ENCODE data around the gene TSFM. TPM values are rescaled to one million over a fixed set of nuclear protein-coding genes. Genes with fewer than 3 reads are reported as not detected.

Gene TSFM
- total RNA-seq, 1 donor from 2014 or later = 18.1 TPM

GRCh38 chr12:57765698-57766463, 16.7 kb upstream of the TSFM start:
- H4K20me1 ChIP-seq (ENCODE audit: low read depth) = peaks cover 46% of the 10 kb centered on the region
- H3K36me3 Mint-ChIP-seq = peaks cover 18% of the 10 kb centered on the region
- peaks cover 62% of the 10 kb centered on the region for H3K27me3 ChIP-seq
- H3K4me1 ChIP-seq = peaks cover 24% of the 10 kb centered on the region
- no peaks in the 10 kb centered on the region for H3K9me3 ChIP-seq (ENCODE audit: low read depth)
- TF ChIP-seq EZH2phosphoT487 (IDR thresholded peaks at IDR 0.05) = peak; percentile 85
- TF ChIP-seq CTCF (IDR thresholded peaks at IDR 0.05) = no peak
- peak; percentile 95 for TF ChIP-seq EZH2 (IDR thresholded peaks at IDR 0.05)
- H3K27ac ChIP-seq = no peak overlapping the region
- peaks cover 2% of the 10 kb centered on the region for H3K79me2 ChIP-seq (ENCODE audit: low read depth)
- H3F3A ChIP-seq (ENCODE audit: low read depth) = peaks cover 31% of the 10 kb centered on the region
- peak overlapping the region; percentile 79 for H3K4me2 ChIP-seq
- H3K4me1 Mint-ChIP-seq = peaks cover 19% of the 10 kb centered on the region
- no peak overlapping the region for H3K27ac Mint-ChIP-seq
- H3K36me3 ChIP-seq = no peaks in the 10 kb centered on the region
- DNase-seq (ENCODE audit: low spot score) = no peak
- H2AFZ ChIP-seq (replicated peaks) = no peak overlapping the region
- H3K9me3 Mint-ChIP-seq = peaks cover 2% of the 10 kb centered on the region
- peaks cover 52% of the 10 kb centered on the region for H3K27me3 Mint-ChIP-seq (ENCODE audit: insufficient read depth, low read depth)
- no peak overlapping the region for H3K9ac ChIP-seq
- H3K4me3 ChIP-seq = peak overlapping the region; percentile 44
- H3K4me3 Mint-ChIP-seq = peak overlapping the region; percentile 76

- Histone ChIP-seq H3K27ac (no peak within 1 kb of the TSS), H3K4me1 (peaks cover 24% of the 10 kb centered on the region), H3K4me3 (peak within 1 kb of the TSS; percentile 44), H2AFZ (replicated peaks) (no peak within 1 kb of the TSS), H3K9ac (no peak within 1 kb of the TSS), H3K79me2 (ENCODE audit: low read depth) (peaks cover 8% of the 10 kb centered on the region), H3F3A (ENCODE audit: low read depth) (peaks cover 31% of the 10 kb centered on the region), H3K36me3 (no peaks in the 10 kb centered on the region), H3K27me3 (peaks cover 62% of the 10 kb centered on the region), H3K4me2 (peak within 1 kb of the TSS; percentile 79), H4K20me1 (ENCODE audit: low read depth) (peaks cover 38% of the 10 kb centered on the region), H3K9me3 (ENCODE audit: low read depth) (no peaks in the 10 kb centered on the region)
- no peak for TF ChIP-seq CTCF (IDR thresholded peaks at IDR 0.05)
- TF ChIP-seq EZH2phosphoT487 (IDR thresholded peaks at IDR 0.05) = no peak
- TF ChIP-seq EZH2 (IDR thresholded peaks at IDR 0.05) = no peak
- Mint-ChIP-seq H3K27me3 (ENCODE audit: insufficient read depth, low read depth) (peaks cover 52% of the 10 kb centered on the region), H3K36me3 (peaks cover 18% of the 10 kb centered on the region), H3K4me3 (peak within 1 kb of the TSS; percentile 76), H3K27ac (no peak within 1 kb of the TSS), H3K9me3 (peaks cover 4% of the 10 kb centered on the region), H3K4me1 (peaks cover 26% of the 10 kb centered on the region)
- DNase-seq (ENCODE audit: low spot score) = peak; percentile 79
Measured at GRCh38 chr12:57766464-57767304, 15.9 kb upstream of the TSFM start, which contains the start of gene CYP27B1. TSS of gene CYP27B1 (minus strand) at chr12:57767078. CDS start at chr12:57767041, 37 bp downstream.

GRCh38 chr12:57767305-57767698, 15.3 kb upstream of the TSFM start:
- Mint-ChIP-seq H3K4me1 (peaks cover 28% of the 10 kb centered on the region), H3K27ac (no peak overlapping the region), H3K36me3 (peaks cover 18% of the 10 kb centered on the region), H3K4me3 (no peak overlapping the region), H3K27me3 (ENCODE audit: insufficient read depth, low read depth) (peaks cover 47% of the 10 kb centered on the region), H3K9me3 (peaks cover 4% of the 10 kb centered on the region)
- H3K4me3 ChIP-seq = peak overlapping the region; percentile 13
- TF ChIP-seq EZH2phosphoT487 (IDR thresholded peaks at IDR 0.05) (no peak), EZH2 (IDR thresholded peaks at IDR 0.05) (no peak), CTCF (IDR thresholded peaks at IDR 0.05) (no peak)
- peaks cover 8% of the 10 kb centered on the region for H3K79me2 ChIP-seq (ENCODE audit: low read depth)
- no peak overlapping the region for H2AFZ ChIP-seq (replicated peaks)
- H3K4me1 ChIP-seq = peaks cover 24% of the 10 kb centered on the region
- H3K9me3 ChIP-seq (ENCODE audit: low read depth) = no peaks in the 10 kb centered on the region
- H3K27ac ChIP-seq = no peak overlapping the region
- no peak for DNase-seq (ENCODE audit: low spot score)
- H3K27me3 ChIP-seq = peaks cover 56% of the 10 kb centered on the region
- H3K9ac ChIP-seq = no peak overlapping the region
- H3F3A ChIP-seq (ENCODE audit: low read depth) = peaks cover 37% of the 10 kb centered on the region
- H4K20me1 ChIP-seq (ENCODE audit: low read depth) = peaks cover 32% of the 10 kb centered on the region
- H3K4me2 ChIP-seq = peak overlapping the region; percentile 79
- H3K36me3 ChIP-seq = no peaks in the 10 kb centered on the region
